Cardiac fibroblast (primary cell): Measurements from ENCODE around the gene ANKRD40CL.
"Not testable (repeated sequence)": the region's sequence is repeated elsewhere in the genome, so short reads cannot be mapped to it uniquely, and the experiment has no call there.

ENCODE experiments used
- DNase-seq, 2 donors: peaks; one replicate each; pipeline versions ENCODE4 v3.0.0 to v3.0.0-alpha.2; 2010; ENCODE audit warnings: low read depth in 2 of 2
- H3K4me3 ChIP-seq, 2 donors: replicated peaks in 1 of 2; 1 replicate in 1 of 2; 2 replicates in 1 of 2; pipeline ENCODE4 v1.5.1; 2011; ENCODE audit warnings: low read depth in 2 of 2, low read length in 2 of 2, mild to moderate bottlenecking in 2 of 2, moderate library complexity in 1 of 2
- CTCF ChIP-seq: IDR thresholded peaks from one replicate; pipeline ENCODE4 v1.5.1; 2011; ENCODE audit warnings: low read depth, mild to moderate bottlenecking, low read length, inconsistent platforms

ANKRD40CL gene

GRCh38 chr17:50807009-50807408, 39.7 kb upstream of the ANKRD40CL start:
- no peak for TF ChIP-seq CTCF
- H3K4me3 ChIP-seq: no peak overlapping the region
- peak; percentile 38 to 64 for DNase-seq

- TF ChIP-seq CTCF: peak; percentile 42
- H3K4me3 ChIP-seq: no peak overlapping the region
- peak; percentile 73 to 74 for DNase-seq
Observed at GRCh38 chr17:50806141-50806643, 38.9 kb upstream of the ANKRD40CL start.

GRCh38 chr17:50805486-50805885, 38.2 kb upstream of the ANKRD40CL start:
- H3K4me3 ChIP-seq: no peak overlapping the region
- no peak for DNase-seq
- TF ChIP-seq CTCF: no peak

DNA sequence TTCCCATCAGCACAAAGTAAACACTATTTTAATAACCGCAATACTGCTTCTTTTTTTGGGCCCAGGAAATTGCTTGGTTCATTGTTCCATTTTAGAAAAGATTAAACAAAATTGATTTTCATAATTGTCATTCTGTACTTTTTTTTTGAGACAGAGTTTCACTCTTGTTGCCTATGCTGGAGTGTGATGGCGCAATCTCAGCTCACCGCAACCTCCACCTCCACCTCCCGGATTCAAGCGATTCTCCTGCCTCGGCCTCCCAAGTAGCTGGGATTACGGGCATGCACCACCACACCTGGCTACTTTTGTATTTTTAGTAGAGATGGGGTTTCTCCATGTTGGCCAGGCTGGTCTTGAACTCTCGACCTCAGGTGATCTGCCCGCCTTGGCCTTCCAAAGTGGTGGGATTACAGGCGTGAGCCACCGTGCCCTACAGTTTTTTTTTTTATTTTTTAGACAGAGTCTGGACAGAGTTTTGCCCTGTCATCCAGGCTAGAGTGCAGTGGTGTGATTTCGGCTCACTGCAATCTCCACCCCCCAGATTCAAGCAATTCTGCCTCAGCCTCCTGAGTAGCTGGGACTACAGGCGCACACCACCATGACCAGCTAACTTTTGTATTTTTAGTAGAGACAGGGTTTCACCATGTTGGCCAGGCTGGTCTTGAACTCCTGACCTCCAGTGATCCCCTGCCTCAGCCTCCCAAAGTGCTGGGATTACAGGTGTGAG, 37.6 kb upstream of the ANKRD40CL start:
- not testable (repeated sequence) for DNase-seq, H3K4me3 ChIP-seq

- no peak overlapping the region for H3K4me3 ChIP-seq
- DNase-seq: no peak
- TF ChIP-seq CTCF: no peak
Observed at GRCh38 chr17:50803676-50804075, 36.4 kb upstream of the ANKRD40CL start.

DNA sequence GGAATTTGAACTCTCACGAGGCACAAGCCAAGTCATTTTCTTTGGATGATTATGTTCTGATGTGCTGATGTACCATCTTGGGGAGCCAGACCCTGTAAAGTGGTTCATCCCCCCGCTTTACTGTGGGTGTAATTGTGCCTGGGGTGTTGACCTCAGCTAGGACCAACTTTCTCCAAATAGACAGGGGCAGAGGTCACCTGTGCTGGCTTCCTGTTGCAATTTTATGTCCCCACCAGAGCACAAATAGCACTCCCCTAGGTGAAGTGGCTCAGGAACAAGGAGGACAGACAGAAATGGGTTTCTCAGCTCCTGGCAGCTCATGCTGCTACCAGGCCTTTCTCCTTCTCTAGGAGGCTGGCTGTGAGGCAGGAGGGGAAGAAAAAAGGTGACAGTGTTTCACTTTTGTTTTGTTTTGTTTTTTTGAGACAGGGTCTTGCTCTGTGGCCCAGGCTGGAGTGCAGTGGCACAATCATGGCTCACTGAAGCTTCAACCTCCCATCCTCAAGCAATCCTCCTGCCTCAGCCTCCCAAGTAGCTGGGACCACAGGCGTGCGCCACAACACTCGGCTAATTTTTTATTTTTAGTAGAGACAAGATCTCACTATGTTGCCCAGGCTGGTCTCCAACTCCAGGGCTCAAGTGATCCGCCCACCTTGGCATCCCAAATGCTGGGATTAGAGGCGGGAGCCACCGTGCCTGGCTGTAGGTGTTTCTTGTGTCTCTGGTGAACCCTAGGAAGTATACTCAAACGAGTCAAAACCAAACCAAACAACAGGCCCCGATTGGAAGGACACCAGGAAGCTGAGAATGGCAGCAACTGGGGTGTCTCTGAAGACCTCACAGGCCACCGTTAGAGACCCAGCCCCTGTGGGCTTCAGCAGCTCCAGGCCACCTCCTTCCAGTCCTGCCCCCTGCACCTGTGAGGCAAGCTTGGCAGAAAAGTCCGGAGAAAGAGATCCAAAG, 35.6 kb upstream of the ANKRD40CL start:
- no peak overlapping the region for H3K4me3 ChIP-seq
- no peak for DNase-seq
- no peak for TF ChIP-seq CTCF

DNA sequence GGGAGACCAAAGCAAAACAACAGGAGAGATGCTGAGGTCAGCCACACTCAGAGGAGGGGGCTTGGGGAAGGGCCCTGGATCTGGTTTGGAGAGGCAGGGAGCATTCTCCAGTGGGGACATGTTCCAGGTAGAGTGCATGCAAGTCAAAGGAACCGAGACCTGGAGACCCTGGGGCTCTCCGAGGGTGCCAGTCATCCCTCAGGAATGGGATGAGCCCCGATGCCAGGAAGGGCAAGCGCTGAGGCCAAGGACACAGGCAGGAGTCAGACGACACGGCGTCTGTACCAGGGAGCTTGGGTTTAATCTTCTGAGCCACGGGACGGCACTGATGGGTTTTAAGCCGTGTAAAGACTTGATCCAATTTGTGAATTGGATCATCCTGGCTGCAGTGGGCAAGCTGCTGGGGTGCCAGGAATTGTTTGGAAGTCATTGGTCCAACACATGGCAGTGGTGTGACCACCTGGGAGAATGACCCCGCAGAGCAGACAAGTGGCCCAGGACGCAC, 32.9 kb upstream of the ANKRD40CL start:
- H3K4me3 ChIP-seq: no peak overlapping the region
- no peak for DNase-seq
- TF ChIP-seq CTCF: no peak
